GM12864 (cell line): ENCODE measurements around the gene OBP2B.
"Not testable (repeated sequence)": the region's sequence is repeated elsewhere in the genome, so short reads cannot be mapped to it uniquely, and the experiment has no call there.

Source experiments
- DNase-seq: peaks from one replicate; pipeline ENCODE4 v3.0.0-alpha.2; 2011; ENCODE audit warnings: low read depth
- H3K4me3 ChIP-seq: 2 replicates; pipeline ENCODE4 v1.5.1; 2011; ENCODE audit warnings: mild to moderate bottlenecking, low read depth, low read length, control low read depth
- CTCF ChIP-seq: IDR thresholded peaks from 2 replicates; pipeline ENCODE4 v1.5.1; 2011; ENCODE audit warnings: low read depth, mild to moderate bottlenecking, moderate library complexity, low read length, control low read depth, inconsistent platforms; ENCODE audit errors: missing control alignments

OBP2B gene

GRCh38 chr9:133207540-133208170, 1.4 kb downstream of the OBP2B start:
- no peak for DNase-seq
- no peak for TF ChIP-seq CTCF
- H3K4me3 ChIP-seq: no peak overlapping the region

DNA sequence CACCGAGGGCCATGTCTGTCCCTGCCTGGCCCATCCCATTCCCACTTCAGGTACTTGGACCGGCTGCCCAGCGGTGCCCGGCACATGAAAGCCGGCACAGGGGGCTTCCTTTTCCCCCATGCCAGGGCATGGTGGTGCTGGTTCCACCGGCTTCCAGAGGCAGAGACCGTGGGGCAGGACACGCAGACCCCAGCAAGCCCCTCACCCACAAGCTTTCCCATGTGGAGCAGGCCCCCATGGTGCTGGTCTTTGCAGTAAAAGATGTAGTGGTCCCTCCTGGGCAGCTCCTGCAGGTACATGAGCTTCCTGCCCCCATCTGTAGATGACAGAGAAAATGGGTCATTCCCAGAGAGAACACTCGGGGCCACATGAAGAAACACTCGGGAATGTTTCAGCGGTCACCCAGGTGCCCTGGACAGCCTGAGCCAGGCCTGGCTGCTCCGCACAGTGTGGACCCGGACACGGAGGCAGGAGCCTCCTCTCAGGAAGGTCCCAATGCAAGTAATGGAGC, 2.0 kb downstream of the OBP2B start:
- no peak for TF ChIP-seq CTCF
- H3K4me3 ChIP-seq: no peak overlapping the region
- DNase-seq: no peak

DNA sequence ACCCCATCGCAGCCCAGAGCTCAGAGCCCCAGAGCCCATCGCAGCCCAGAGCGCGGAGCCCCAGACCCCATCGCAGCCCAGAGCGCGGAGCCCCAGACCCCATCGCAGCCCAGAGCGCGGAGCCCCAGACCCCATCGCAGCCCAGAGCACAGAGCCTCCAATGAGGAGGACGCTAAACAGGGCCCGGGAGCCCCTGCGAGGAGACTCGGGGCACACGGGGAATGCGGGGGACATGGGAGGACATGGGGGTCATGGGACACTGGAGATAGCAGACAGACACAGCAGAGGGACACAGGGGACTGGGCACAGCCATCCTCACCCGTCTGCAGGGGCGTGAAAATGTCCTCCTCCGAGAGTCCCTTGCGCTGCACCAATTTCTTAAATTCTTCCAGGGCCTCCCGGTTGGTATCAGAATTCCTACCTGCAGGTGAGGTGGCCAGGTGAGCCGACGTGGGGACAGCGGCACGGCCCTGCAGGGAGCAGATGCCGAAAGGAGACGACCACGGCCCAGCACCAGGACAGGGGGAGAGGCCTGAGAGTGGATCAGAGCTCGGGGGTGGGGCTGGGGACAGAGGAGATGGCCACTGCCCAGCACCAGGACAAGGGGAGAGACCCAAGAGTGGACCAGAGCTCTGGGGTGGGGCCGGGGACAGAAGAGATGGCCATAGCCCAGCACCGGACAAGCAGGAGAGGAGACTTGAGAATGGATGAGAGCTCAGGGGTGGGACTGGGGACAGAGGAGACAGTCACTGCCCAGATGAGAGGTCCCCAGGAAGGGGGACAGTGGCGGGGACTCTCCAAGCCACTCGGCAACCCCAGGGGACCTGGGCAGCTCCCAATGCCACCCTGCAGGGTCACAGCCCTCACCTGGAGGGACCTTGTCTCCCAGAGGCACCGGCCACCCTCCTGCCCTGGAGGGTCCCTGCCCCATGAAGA, 2.8 kb downstream of the OBP2B start:
- TF ChIP-seq CTCF: no peak

GRCh38 chr9:133205481-133205887, 3.6 kb downstream of the OBP2B start:
- not testable (repeated sequence) for DNase-seq, H3K4me3 ChIP-seq

More for the DNA sequence above, 2.8 kb downstream of the OBP2B start:
- H3K4me3 ChIP-seq: no peak overlapping the region
- no peak for DNase-seq

DNA sequence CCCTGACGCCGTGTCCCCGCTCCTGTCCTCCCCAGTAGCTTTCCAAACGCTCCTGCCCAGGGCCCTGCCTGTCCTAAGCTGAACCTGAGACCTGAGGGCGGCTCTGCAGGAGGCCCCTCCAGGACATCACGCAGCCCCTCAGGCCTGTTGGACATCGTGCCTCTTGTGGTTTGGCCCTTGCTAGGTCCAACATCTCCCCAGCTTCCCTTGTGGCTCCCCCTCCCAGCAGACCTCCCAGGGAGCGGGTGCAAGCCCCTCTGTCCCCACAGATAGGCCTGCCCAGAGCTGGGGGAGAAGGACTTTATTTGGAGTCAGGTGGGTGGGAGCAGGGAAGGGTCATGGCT, 4.1 kb downstream of the OBP2B start:
- TF ChIP-seq CTCF: no peak
- DNase-seq: no peak
- no peak overlapping the region for H3K4me3 ChIP-seq

DNA sequence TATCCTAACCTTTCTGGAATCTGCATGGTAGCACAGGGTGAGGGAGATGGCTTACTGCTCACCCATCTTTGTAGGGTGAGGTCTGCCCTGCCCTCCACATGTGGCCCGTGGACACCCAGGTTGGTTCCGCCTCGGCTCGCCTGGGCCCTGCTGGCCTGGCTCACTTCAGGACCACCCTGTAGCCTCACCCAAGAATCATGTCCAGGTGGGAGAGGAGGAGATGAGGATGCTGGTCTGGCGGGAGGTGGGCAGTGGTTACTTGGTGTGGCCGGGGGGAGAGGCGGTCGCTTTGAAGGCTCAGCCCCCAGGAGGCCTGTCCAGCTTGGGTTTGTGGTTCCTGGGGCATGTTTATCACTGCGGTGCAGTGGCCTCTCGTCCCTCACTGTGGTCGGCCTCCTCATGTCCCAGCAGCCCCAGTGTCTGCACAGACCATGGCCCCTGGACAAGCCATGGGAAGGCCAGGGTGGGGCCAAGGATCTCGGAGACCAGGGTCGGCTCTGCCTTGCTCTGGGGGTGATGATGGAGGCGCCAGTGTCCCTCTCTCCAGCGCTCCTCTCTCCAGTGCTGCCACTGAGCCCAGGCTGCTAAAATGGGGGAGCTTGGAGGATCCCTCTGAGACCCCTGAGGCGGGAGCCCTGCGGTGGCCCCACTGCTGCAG, 4.6 kb downstream of the OBP2B start:
- no peak for DNase-seq
- no peak for TF ChIP-seq CTCF

DNA sequence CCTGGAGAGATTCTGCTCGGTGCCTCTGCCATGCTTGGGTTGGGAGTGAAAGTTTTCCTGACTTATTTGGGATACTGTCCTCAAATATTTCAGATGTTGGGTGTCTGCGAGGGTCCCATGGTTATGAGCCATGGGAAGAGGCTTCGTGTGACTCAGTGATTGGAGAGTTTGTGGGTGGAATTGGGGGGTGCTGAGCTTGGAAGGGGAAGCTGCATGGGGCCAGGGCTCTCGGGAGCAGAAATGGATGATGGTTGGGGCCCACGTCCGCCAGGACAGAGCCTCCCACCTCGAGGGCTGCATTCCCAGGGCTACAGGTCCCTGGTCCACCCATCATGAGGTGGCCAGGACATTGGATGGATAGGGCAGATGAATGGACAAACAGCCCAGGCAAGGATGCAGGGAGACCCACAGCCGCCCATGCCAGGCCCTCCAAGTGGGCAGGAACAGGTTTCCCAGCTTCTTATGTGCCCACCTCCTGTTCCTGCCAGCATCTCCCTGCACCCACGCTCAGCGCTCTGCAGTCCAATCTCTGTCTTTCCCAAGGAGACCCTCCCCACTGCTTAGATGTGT, 5.5 kb downstream of the OBP2B start:
- no peak for DNase-seq
- H3K4me3 ChIP-seq: no peak overlapping the region
- no peak for TF ChIP-seq CTCF

More for the DNA sequence above, 4.6 kb downstream of the OBP2B start:
- no peak overlapping the region for H3K4me3 ChIP-seq
